Erythroblast (primary cell): Measurements from ENCODE around the gene SLC5A9.

ENCODE experiments used
- GATA1 ChIP-seq: IDR thresholded peaks from 2 replicates; pipeline ENCODE4 v1.6.1; 2011; ENCODE audit warnings: low read depth, mild to moderate bottlenecking, control low read depth, low read length, moderate library complexity
- POLR2A ChIP-seq: IDR thresholded peaks from 2 replicates; pipeline ENCODE4 v1.6.1; 2011; ENCODE audit warnings: mild to moderate bottlenecking, low read length

DNA sequence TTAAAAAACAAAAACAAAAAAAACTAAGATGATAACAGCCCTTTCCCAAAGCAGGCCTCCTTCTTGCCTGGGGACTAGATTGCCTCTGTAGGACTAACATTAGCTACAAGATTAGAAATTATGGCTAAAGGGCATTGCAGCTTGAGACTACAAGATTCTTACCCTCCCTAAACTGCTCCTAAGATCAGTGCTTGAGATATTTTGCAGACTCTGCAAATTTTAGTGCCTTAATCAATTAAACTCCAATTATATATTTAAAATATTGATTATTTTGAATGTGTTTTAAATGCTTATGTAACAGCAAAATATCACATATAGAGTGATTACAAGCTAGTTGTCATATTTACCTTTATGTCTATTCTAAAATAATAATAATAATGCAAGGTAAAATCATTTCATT lies 47.4 kb upstream of the SLC5A9 start:
- TF ChIP-seq POLR2A (no peak), GATA1 (no peak)
